Stimulated activated naive CD8-positive, alpha-beta T cell treated with anti-CD3 and anti-CD28 coated beads, Interleukin-15, amount 100 ng/mL, for 72 hours (primary cell): ENCODE results near the gene PLEKHG4B.

ENCODE experiments used
- ATAC-seq: fragments of 150-1000 bp; cut with Tn5 transposase; 2 replicates; pipeline ENCODE4 v1.10.0; 2021; ENCODE audit warnings: mild to moderate bottlenecking, moderate library complexity
- DNase-seq, 2 donors: peaks; one replicate each; pipeline ENCODE4 v3.0.0; 2021 to 2022
- H3K27ac Mint-ChIP-seq, 2 donors: one replicate each; pipeline ENCODE4 v1.8.0; 2022; ENCODE audit warnings: mild to moderate bottlenecking in 2 of 2, mixed read lengths in 2 of 2, moderate library complexity in 2 of 2
- H3K27me3 Mint-ChIP-seq: one replicate; pipeline ENCODE4 v1.8.0; 2022; ENCODE audit warnings: mixed read lengths
- H3K4me1 Mint-ChIP-seq: one replicate; pipeline ENCODE4 v1.8.0; 2022; ENCODE audit warnings: mild to moderate bottlenecking, mixed read lengths
- H3K4me3 Mint-ChIP-seq, 2 donors: one replicate each; pipeline ENCODE4 v1.8.0; 2022; ENCODE audit warnings: mild to moderate bottlenecking in 2 of 2, mixed read lengths in 2 of 2, moderate library complexity in 1 of 2
- H3K9me3 Mint-ChIP-seq, 2 donors: one replicate each; pipeline ENCODE4 v1.8.0; 2022; ENCODE audit warnings: mixed read lengths in 2 of 2

Gene PLEKHG4B

GRCh38 chr5:82097-82496 lies 9.9 kb upstream of the PLEKHG4B start:
- Mint-ChIP-seq H3K4me1 (no peaks in the 10 kb centered on the region), H3K9me3 (no peaks in the 10 kb centered on the region), H3K27me3 (peaks cover 31% of the 10 kb centered on the region), H3K4me3 (no peak overlapping the region), H3K27ac (no peak overlapping the region)
- DNase-seq (no peak), ATAC-seq (no peak)

- no peak overlapping the region for H3K27ac Mint-ChIP-seq
- no peak for DNase-seq
- H3K4me1 Mint-ChIP-seq: no peaks in the 10 kb centered on the region
- H3K9me3 Mint-ChIP-seq: no peaks in the 10 kb centered on the region
- no peak overlapping the region for H3K4me3 Mint-ChIP-seq
- ATAC-seq: no peak
- H3K27me3 Mint-ChIP-seq: peaks cover 36% of the 10 kb centered on the region
Observed at GRCh38 chr5:82570-82969, 9.4 kb upstream of the PLEKHG4B start.

GRCh38 chr5:83029-83428 lies 8.9 kb upstream of the PLEKHG4B start:
- H3K4me1 Mint-ChIP-seq: no peaks in the 10 kb centered on the region
- H3K4me3 Mint-ChIP-seq: no peak overlapping the region
- H3K27me3 Mint-ChIP-seq: peaks cover 41% of the 10 kb centered on the region
- DNase-seq (no peak), ATAC-seq (no peak)
- no peaks in the 10 kb centered on the region for H3K9me3 Mint-ChIP-seq
- H3K27ac Mint-ChIP-seq: no peak overlapping the region

GRCh38 chr5:85334-85995 lies 6.5 kb upstream of the PLEKHG4B start:
- ATAC-seq (no peak), DNase-seq (no peak)
- peak overlapping the region in 1 of 2 donors; percentile 30 for H3K27ac Mint-ChIP-seq
- no peak overlapping the region for H3K4me3 Mint-ChIP-seq
- H3K27me3 Mint-ChIP-seq: peaks cover 65% of the 10 kb centered on the region
- H3K4me1 Mint-ChIP-seq: no peaks in the 10 kb centered on the region
- H3K9me3 Mint-ChIP-seq: no peaks in the 10 kb centered on the region

GRCh38 chr5:89337-90286 lies 2.4 kb upstream of the PLEKHG4B start:
- H3K9me3 Mint-ChIP-seq: no peaks in the 10 kb centered on the region
- DNase-seq (no peak), ATAC-seq (no peak)
- no peak overlapping the region for H3K27ac Mint-ChIP-seq
- peaks cover 11% of the 10 kb centered on the region for H3K4me1 Mint-ChIP-seq
- H3K27me3 Mint-ChIP-seq: peaks cover 82% of the 10 kb centered on the region
- H3K4me3 Mint-ChIP-seq: no peak overlapping the region

- Mint-ChIP-seq H3K4me3 (peak overlapping the region; percentile 50 to 74), H3K9me3 (no peaks in the 10 kb centered on the region), H3K27ac (no peak overlapping the region), H3K4me1 (peaks cover 11% of the 10 kb centered on the region), H3K27me3 (peaks cover 94% of the 10 kb centered on the region)
- DNase-seq: no peak
- ATAC-seq: peak; percentile 27
Observed at GRCh38 chr5:90590-91547, 1.1 kb upstream of the PLEKHG4B start.

GRCh38 chr5:92401-93220 lies 643 bp downstream of the PLEKHG4B start:
- DNase-seq (no peak), ATAC-seq (no peak)
- H3K4me1 Mint-ChIP-seq: peaks cover 11% of the 10 kb centered on the region
- H3K27me3 Mint-ChIP-seq: peaks cover 95% of the 10 kb centered on the region
- no peak overlapping the region for H3K27ac Mint-ChIP-seq
- no peaks in the 10 kb centered on the region for H3K9me3 Mint-ChIP-seq
- H3K4me3 Mint-ChIP-seq: no peak overlapping the region

- ATAC-seq: no peak
- no peak overlapping the region for H3K4me3 Mint-ChIP-seq
- H3K27ac Mint-ChIP-seq: no peak overlapping the region
- H3K4me1 Mint-ChIP-seq: peaks cover 11% of the 10 kb centered on the region
- H3K9me3 Mint-ChIP-seq: no peaks in the 10 kb centered on the region
- H3K27me3 Mint-ChIP-seq: peaks cover 93% of the 10 kb centered on the region
- DNase-seq: no peak
Observed at GRCh38 chr5:93221-93980, 1.4 kb downstream of the PLEKHG4B start.

- Mint-ChIP-seq H3K4me1 (peaks cover 11% of the 10 kb centered on the region), H3K4me3 (no peak overlapping the region), H3K9me3 (no peaks in the 10 kb centered on the region), H3K27me3 (peaks cover 85% of the 10 kb centered on the region), H3K27ac (no peak overlapping the region)
- ATAC-seq (no peak), DNase-seq (no peak)
Observed at GRCh38 chr5:94113-94892, 2.3 kb downstream of the PLEKHG4B start.

- no peaks in the 10 kb centered on the region for H3K9me3 Mint-ChIP-seq
- H3K27ac Mint-ChIP-seq: no peak overlapping the region
- DNase-seq: no peak
- peaks cover 83% of the 10 kb centered on the region for H3K27me3 Mint-ChIP-seq
- H3K4me3 Mint-ChIP-seq: no peak overlapping the region
- ATAC-seq: no peak
- H3K4me1 Mint-ChIP-seq: peaks cover 11% of the 10 kb centered on the region
Observed at GRCh38 chr5:95241-95980, 3.4 kb downstream of the PLEKHG4B start.

GRCh38 chr5:96976-97660 lies 5.2 kb downstream of the PLEKHG4B start:
- no peak for ATAC-seq
- H3K9me3 Mint-ChIP-seq: no peaks in the 10 kb centered on the region
- no peak for DNase-seq
- peaks cover 66% of the 10 kb centered on the region for H3K27me3 Mint-ChIP-seq
- no peak overlapping the region for H3K4me3 Mint-ChIP-seq
- no peaks in the 10 kb centered on the region for H3K4me1 Mint-ChIP-seq
- H3K27ac Mint-ChIP-seq: no peak overlapping the region

- Mint-ChIP-seq H3K4me1 (no peaks in the 10 kb centered on the region), H3K27me3 (peaks cover 57% of the 10 kb centered on the region), H3K4me3 (no peak overlapping the region), H3K27ac (no peak overlapping the region), H3K9me3 (no peaks in the 10 kb centered on the region)
- DNase-seq: no peak
- no peak for ATAC-seq
Observed at GRCh38 chr5:99815-100214, 7.8 kb downstream of the PLEKHG4B start.
